ENCODE data around the gene B3GALT6.

Gene B3GALT6

GRCh38 chr1:1205769-1206375 lies 26.2 kb upstream of the B3GALT6 start:
- TF ChIP-seq SUZ12 (IDR thresholded peaks at IDR 0.05) (no peak), ARNT (IDR thresholded peaks at IDR 0.05) (no peak), CTBP1 (IDR thresholded peaks at IDR 0.05; ENCODE audit: borderline replicate concordance) (no peak), NFRKB (IDR thresholded peaks at IDR 0.05) (no peak), BHLHE40 (IDR thresholded peaks at IDR 0.05; ENCODE audit: borderline replicate concordance) (no peak), FOXA1 (IDR thresholded peaks at IDR 0.05) (no peak), SP1 (IDR thresholded peaks at IDR 0.05) (no peak)
- ChIA-PET CTCF (interaction anchor here (0.5 kb wide), 1 partner anchor 53 kb away, joined by 4 read pairs; no protein-coding TSS in a partner anchor), POLR2A (interaction anchor here (1.6 kb wide), 1 partner anchor 25 kb away, joined by 5 read pairs; no protein-coding TSS in a partner anchor)
- DNase-seq (ENCODE audit: extremely low spot score), result no peak

DNA sequence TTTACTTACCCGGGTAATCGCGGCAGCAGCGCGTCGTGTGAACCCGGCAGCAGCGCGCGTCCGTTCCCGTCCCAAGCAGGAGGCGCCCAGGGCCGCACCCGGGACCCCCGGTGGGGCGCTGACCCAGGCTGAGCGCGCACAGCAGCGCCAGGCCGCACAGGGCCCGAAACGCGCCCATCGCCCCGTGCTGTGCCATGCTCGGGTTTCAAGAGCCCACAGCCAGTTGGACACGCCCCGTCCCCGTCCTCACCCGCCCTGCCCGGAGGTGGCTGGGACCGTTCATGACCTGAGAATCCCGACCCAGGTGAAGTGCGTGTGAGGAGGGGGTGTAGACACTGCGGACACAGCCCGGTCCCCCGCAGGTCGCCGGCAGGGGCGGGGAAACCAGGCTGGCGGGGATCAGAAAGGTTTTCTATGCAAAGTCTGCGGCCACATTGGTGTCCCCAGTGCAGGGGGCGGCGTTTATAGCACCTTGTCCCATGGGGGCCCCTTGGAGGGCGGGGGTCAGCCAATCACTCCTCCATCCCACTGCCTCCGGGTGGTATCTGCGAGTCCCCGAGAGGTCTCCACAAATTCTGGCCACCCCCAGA lies 25.6 kb upstream of the B3GALT6 start, which contains the start of gene TNFRSF18:
Gene TNFRSF18 (minus strand): TSS at position 217 of the 590 bp plus-strand sequence. CDS start 21 bp downstream, at position 196.
- POLR2A ChIA-PET, result no interaction called here
- no peak for DNase-seq (ENCODE audit: extremely low spot score)
- TF ChIP-seq, protein P1, sequence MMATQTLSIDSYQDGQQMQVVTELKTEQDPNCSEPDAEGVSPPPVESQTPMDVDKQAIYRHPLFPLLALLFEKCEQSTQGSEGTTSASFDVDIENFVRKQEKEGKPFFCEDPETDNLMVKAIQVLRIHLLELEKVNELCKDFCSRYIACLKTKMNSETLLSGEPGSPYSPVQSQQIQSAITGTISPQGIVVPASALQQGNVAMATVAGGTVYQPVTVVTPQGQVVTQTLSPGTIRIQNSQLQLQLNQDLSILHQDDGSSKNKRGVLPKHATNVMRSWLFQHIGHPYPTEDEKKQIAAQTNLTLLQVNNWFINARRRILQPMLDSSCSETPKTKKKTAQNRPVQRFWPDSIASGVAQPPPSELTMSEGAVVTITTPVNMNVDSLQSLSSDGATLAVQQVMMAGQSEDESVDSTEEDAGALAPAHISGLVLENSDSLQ (IDR thresholded peaks at IDR 0.05), result no peak
- TF ChIP-seq ARNT (IDR thresholded peaks at IDR 0.05), result no peak
- no peak for TF ChIP-seq FOXM1 (IDR thresholded peaks at IDR 0.05; ENCODE audit: borderline replicate concordance)
- no peak for TF ChIP-seq FOXK2 (IDR thresholded peaks at IDR 0.05)
- CTCF ChIA-PET, result interaction anchor here (0.5 kb wide), 1 partner anchor 54 kb away, joined by 4 read pairs; no protein-coding TSS in a partner anchor

DNA sequence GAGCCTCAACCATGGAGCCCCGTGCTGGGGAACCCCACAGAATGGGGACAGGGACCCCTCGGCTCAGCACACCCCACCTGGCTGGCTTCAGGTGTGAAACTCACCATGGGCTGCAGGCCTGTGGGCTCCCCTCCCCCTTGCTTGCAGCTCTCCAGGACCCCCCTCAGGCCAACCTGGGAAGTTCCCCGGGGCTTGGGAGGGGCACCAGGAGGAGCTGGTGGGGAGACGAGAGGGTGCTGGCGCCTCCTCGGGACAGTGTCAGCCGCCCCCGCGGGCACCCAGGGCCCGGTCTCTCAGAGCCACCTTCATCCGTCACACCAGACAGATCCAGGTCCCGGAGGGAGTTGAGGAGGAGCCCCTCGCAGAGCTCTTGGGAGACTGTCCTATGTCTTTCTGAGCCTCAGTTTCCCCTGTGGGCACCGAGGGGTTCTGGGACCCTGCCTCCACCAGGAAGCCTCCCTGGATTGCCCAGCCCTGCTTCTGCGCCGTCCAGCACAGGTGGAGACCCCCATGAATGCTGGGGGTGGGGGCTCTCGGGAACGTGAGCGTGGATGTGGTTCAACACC lies 25.0 kb upstream of the B3GALT6 start:
- POLR2A ChIA-PET, result no interaction called here
- CTCF ChIA-PET, result no interaction called here
- DNase-seq (ENCODE audit: extremely low spot score), result no peak
- TF ChIP-seq, protein P1 (IDR thresholded peaks at IDR 0.05), result no peak
- TF ChIP-seq BHLHE40 (IDR thresholded peaks at IDR 0.05; ENCODE audit: borderline replicate concordance) (no peak), NFRKB (IDR thresholded peaks at IDR 0.05) (no peak), ELF4 (IDR thresholded peaks at IDR 0.05) (no peak), LEF1 (IDR thresholded peaks at IDR 0.05; ENCODE audit: borderline replicate concordance) (no peak), FOXA1 (IDR thresholded peaks at IDR 0.05) (no peak), TARDBP (IDR thresholded peaks at IDR 0.05) (no peak), L3MBTL2 (conservative IDR thresholded peaks at IDR 0.05) (no peak), FOXM1 (IDR thresholded peaks at IDR 0.05; ENCODE audit: borderline replicate concordance) (no peak), HDGF (IDR thresholded peaks at IDR 0.05; ENCODE audit: borderline replicate concordance) (no peak), FOXK2 (IDR thresholded peaks at IDR 0.05) (no peak), ARNT (IDR thresholded peaks at IDR 0.05) (no peak), SUZ12 (IDR thresholded peaks at IDR 0.05) (no peak), SP1 (IDR thresholded peaks at IDR 0.05) (no peak), CTBP1 (IDR thresholded peaks at IDR 0.05; ENCODE audit: borderline replicate concordance) (no peak), ZNF384 (IDR thresholded peaks at IDR 0.05) (no peak)

DNA sequence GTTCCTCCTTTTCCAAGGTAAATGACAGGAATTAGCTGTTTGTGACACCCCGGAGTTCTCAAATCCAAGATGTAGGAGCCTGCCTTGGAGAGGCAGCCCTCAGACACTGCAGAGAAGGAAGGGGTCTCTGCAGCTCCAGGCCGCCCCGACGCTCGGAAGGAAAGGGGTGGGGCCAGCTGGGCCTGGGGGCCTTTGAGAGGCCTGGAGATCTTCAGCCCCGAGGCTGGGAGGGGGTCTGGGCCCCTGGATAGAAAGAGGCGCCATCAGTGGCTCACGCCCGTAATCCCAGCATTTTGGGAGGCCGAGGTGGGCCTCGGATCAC lies 24.5 kb upstream of the B3GALT6 start:
- no peak for TF ChIP-seq NFRKB (IDR thresholded peaks at IDR 0.05)
- TF ChIP-seq ARNT (IDR thresholded peaks at IDR 0.05), result no peak
- TF ChIP-seq ZNF384 (IDR thresholded peaks at IDR 0.05), result no peak
- no peak for TF ChIP-seq BHLHE40 (IDR thresholded peaks at IDR 0.05; ENCODE audit: borderline replicate concordance)
- TF ChIP-seq CTBP1 (IDR thresholded peaks at IDR 0.05; ENCODE audit: borderline replicate concordance), result no peak
- no peak for TF ChIP-seq LEF1 (IDR thresholded peaks at IDR 0.05; ENCODE audit: borderline replicate concordance)
- no peak for TF ChIP-seq FOXM1 (IDR thresholded peaks at IDR 0.05; ENCODE audit: borderline replicate concordance)
- no peak for TF ChIP-seq SP1 (IDR thresholded peaks at IDR 0.05)
- TF ChIP-seq TARDBP (IDR thresholded peaks at IDR 0.05), result no peak
- TF ChIP-seq, protein P1 (IDR thresholded peaks at IDR 0.05), result no peak
- no peak for TF ChIP-seq L3MBTL2 (conservative IDR thresholded peaks at IDR 0.05)
- no peak for TF ChIP-seq ELF4 (IDR thresholded peaks at IDR 0.05)
- TF ChIP-seq HDGF (IDR thresholded peaks at IDR 0.05; ENCODE audit: borderline replicate concordance), result no peak
- ChIA-PET CTCF (no interaction called here), POLR2A (no interaction called here)
- DNase-seq (ENCODE audit: extremely low spot score), result no peak

GRCh38 chr1:1208713-1209433 lies 23.2 kb upstream of the B3GALT6 start:
- CTCF ChIA-PET, result no interaction called here

More at GRCh38 chr1:1208713-1209433, 23.2 kb upstream of the B3GALT6 start:
- POLR2A ChIA-PET, result no interaction called here
- TF ChIP-seq BHLHE40 (IDR thresholded peaks at IDR 0.05; ENCODE audit: borderline replicate concordance) (no peak), ELF4 (IDR thresholded peaks at IDR 0.05) (no peak), NFRKB (IDR thresholded peaks at IDR 0.05) (no peak), FOXM1 (IDR thresholded peaks at IDR 0.05; ENCODE audit: borderline replicate concordance) (no peak), SUZ12 (IDR thresholded peaks at IDR 0.05) (no peak), SP1 (IDR thresholded peaks at IDR 0.05) (no peak), ZNF384 (IDR thresholded peaks at IDR 0.05) (no peak), FOXA1 (IDR thresholded peaks at IDR 0.05) (no peak), L3MBTL2 (conservative IDR thresholded peaks at IDR 0.05) (no peak), HDGF (IDR thresholded peaks at IDR 0.05; ENCODE audit: borderline replicate concordance) (no peak), LEF1 (IDR thresholded peaks at IDR 0.05; ENCODE audit: borderline replicate concordance) (no peak), ARNT (IDR thresholded peaks at IDR 0.05) (no peak), TARDBP (IDR thresholded peaks at IDR 0.05) (no peak), FOXK2 (IDR thresholded peaks at IDR 0.05) (no peak), CTBP1 (IDR thresholded peaks at IDR 0.05; ENCODE audit: borderline replicate concordance) (no peak)
- TF ChIP-seq, protein P1 (IDR thresholded peaks at IDR 0.05), result no peak
- DNase-seq (ENCODE audit: extremely low spot score), result no peak

Measured in HEK293T (cell line).